ENCODE data around the gene HDHD5.

DNA sequence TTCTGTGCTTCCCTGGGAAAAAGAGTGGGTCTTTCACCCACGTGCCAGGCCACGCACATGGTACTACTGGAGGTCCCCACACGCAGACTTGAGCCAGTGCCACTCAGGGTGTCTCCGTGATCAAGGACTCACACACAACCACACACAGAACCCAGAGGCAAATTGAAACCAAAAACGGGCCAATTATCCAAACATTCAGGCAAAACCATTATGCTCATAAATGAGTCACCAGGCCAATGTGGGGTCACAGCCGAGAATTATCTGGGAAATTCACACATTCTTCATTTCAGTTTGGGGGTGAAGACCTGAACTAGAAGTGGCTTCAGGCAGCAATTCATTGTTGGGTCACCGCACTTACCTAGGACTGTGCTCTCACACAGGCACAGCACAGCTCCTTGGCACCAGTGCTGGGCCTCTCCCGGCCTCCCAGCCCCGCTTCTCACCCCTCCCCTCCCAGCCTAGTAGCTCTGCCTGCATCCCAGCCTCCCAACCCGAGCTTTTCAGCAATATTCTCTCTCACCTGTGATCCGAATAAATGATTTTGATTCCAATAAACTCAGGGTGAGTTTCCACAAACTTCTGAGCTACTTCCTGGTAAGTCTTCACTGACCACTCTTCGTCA, 32.2 kb upstream of the HDHD5 start:
- TF ChIP-seq POLR2A (IDR thresholded peaks at IDR 0.05; ENCODE audit: extremely low read depth, insufficient read length) = no peak
- TF ChIP-seq, protein P1, sequence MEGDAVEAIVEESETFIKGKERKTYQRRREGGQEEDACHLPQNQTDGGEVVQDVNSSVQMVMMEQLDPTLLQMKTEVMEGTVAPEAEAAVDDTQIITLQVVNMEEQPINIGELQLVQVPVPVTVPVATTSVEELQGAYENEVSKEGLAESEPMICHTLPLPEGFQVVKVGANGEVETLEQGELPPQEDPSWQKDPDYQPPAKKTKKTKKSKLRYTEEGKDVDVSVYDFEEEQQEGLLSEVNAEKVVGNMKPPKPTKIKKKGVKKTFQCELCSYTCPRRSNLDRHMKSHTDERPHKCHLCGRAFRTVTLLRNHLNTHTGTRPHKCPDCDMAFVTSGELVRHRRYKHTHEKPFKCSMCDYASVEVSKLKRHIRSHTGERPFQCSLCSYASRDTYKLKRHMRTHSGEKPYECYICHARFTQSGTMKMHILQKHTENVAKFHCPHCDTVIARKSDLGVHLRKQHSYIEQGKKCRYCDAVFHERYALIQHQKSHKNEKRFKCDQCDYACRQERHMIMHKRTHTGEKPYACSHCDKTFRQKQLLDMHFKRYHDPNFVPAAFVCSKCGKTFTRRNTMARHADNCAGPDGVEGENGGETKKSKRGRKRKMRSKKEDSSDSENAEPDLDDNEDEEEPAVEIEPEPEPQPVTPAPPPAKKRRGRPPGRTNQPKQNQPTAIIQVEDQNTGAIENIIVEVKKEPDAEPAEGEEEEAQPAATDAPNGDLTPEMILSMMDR (IDR thresholded peaks at IDR 0.05; ENCODE audit: low read depth, low read length) = no peak
- TF ChIP-seq, protein P2, sequence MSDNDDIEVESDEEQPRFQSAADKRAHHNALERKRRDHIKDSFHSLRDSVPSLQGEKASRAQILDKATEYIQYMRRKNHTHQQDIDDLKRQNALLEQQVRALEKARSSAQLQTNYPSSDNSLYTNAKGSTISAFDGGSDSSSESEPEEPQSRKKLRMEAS (IDR thresholded peaks at IDR 0.05; ENCODE audit: low read depth, low read length) = no peak
